Neural cell (in vitro differentiated cells): Measurements from ENCODE around the gene TPRKB. TPM values are rescaled to one million over a fixed set of nuclear protein-coding genes. Genes with fewer than 3 reads are reported as not detected.
"Not testable (repeated sequence)": the region's sequence is repeated elsewhere in the genome, so short reads cannot be mapped to it uniquely, and the experiment has no call there.

Experiments used
- H2AFZ ChIP-seq: fragments of 200-600, 300-800 bp; sonication (generic), shearing (Covaris generic); 2 replicates; pipeline ENCODE4 v1.6.0; 2014; ENCODE audit warnings: low read depth, mild to moderate bottlenecking, antibody characterized with exemption, low read length, moderate library complexity
- H3F3A ChIP-seq: fragments of 200-600 bp; shearing (Covaris generic); 2 replicates; pipeline ENCODE4 v1.6.1; 2016; ENCODE audit warnings: mild to moderate bottlenecking, moderate library complexity, mixed read lengths, antibody characterized with exemption, low read length; ENCODE audit not compliant: insufficient read depth, poor library complexity, severe bottlenecking
- H3K27ac ChIP-seq: fragments of 200-600, 300-800 bp; sonication (generic), shearing (Covaris generic); 2 replicates; pipeline ENCODE4 v1.5.1; 2014; ENCODE audit warnings: mild to moderate bottlenecking, low read length, moderate library complexity
- H3K27me3 ChIP-seq: fragments of 300-800, 200-600 bp; sonication (generic), shearing (Covaris generic); 2 replicates; pipeline ENCODE4 v1.6.0; 2014; ENCODE audit warnings: mild to moderate bottlenecking, low read depth, low read length, moderate library complexity; ENCODE audit not compliant: insufficient read depth
- H3K36me3 ChIP-seq: fragments of 300-800, 200-600 bp; sonication (generic), shearing (Covaris generic); 2 replicates; pipeline ENCODE4 v1.5.1; 2014; ENCODE audit warnings: mild to moderate bottlenecking, antibody characterized with exemption, low read length, moderate library complexity; ENCODE audit not compliant: insufficient read depth
- H3K4me2 ChIP-seq: fragments of 300-800, 200-600 bp; sonication (generic), shearing (Covaris generic); 2 replicates; pipeline ENCODE4 v1.6.0; 2014; ENCODE audit warnings: mild to moderate bottlenecking, low read length
- H3K4me3 ChIP-seq: fragments of 300-800, 200-600 bp; sonication (generic), shearing (Covaris generic); 2 replicates; pipeline ENCODE4 v1.5.1; 2014; ENCODE audit warnings: mild to moderate bottlenecking, low read length, moderate library complexity
- H3K79me2 ChIP-seq: fragments of 200-600 bp; shearing (Covaris generic); replicated peaks from 2 replicates; pipeline ENCODE4 v1.6.0; 2014; ENCODE audit warnings: mild to moderate bottlenecking, low read length, moderate library complexity; ENCODE audit not compliant: insufficient read depth
- H3K9ac ChIP-seq: fragments of 300-800, 200-600 bp; sonication (generic), shearing (Covaris generic); 2 replicates; pipeline ENCODE4 v1.6.1; 2016; ENCODE audit warnings: mild to moderate bottlenecking, low read length, mixed read lengths
- H3K9me2 ChIP-seq: fragments of 200-600 bp; shearing (Covaris generic); 2 replicates; pipeline ENCODE4 v1.6.1; 2016; ENCODE audit warnings: mild to moderate bottlenecking, low read length, mixed read lengths; ENCODE audit not compliant: insufficient read depth
- H3K9me3 ChIP-seq: fragments of 200-600, 300-800 bp; sonication (generic), shearing (Covaris generic); 2 replicates; pipeline ENCODE4 v1.6.1; 2016; ENCODE audit warnings: mild to moderate bottlenecking, mixed run types, low read length, moderate library complexity, mixed read lengths
- H4K20me1 ChIP-seq: fragments of 200-600 bp; shearing (Covaris generic); 2 replicates; pipeline ENCODE4 v1.6.1; 2016; ENCODE audit warnings: mild to moderate bottlenecking, mixed run types; ENCODE audit not compliant: insufficient read depth
- CTCF ChIP-seq: fragments of 450-650 bp; IDR thresholded peaks from 2 replicates; pipeline ENCODE4 v1.5.1; 2014; ENCODE audit warnings: antibody characterized with exemption, mild to moderate bottlenecking, moderate library complexity; ENCODE audit not compliant: poor library complexity, severe bottlenecking
- EP300 ChIP-seq: fragments of 450-650 bp; conservative IDR thresholded peaks from 2 replicates; pipeline ENCODE4 v1.6.1; 2014; ENCODE audit warnings: antibody characterized with exemption, mild to moderate bottlenecking, moderate library complexity; ENCODE audit not compliant: poor library complexity, severe bottlenecking
- EZH2 ChIP-seq: fragments of 200-600, 300-800 bp; shearing (Covaris generic), sonication (generic); IDR thresholded peaks from 2 replicates; pipeline ENCODE4 v1.6.1; 2014; ENCODE audit warnings: antibody characterized with exemption, low read length, borderline replicate concordance, mild to moderate bottlenecking; ENCODE audit not compliant: insufficient read depth, poor library complexity, severe bottlenecking
- MXI1 ChIP-seq: fragments of 450-650 bp; conservative IDR thresholded peaks from 2 replicates; pipeline ENCODE4 v1.6.1; 2014; ENCODE audit warnings: antibody characterized with exemption, mild to moderate bottlenecking; ENCODE audit not compliant: poor library complexity, severe bottlenecking
- POLR2AphosphoS5 ChIP-seq: IDR thresholded peaks from 2 replicates; pipeline ENCODE4 v1.6.1; 2012
- RAD21 ChIP-seq: fragments of 450-650 bp; conservative IDR thresholded peaks from 2 replicates; pipeline ENCODE4 v1.6.1; 2014; ENCODE audit warnings: antibody characterized with exemption, mild to moderate bottlenecking, moderate library complexity
- REST ChIP-seq: IDR thresholded peaks from 2 replicates; pipeline ENCODE4 v1.6.1; 2012; ENCODE audit warnings: borderline replicate concordance
- SMC3 ChIP-seq: fragments of 450-650 bp; conservative IDR thresholded peaks from 2 replicates; pipeline ENCODE4 v1.6.1; 2014; ENCODE audit warnings: antibody characterized with exemption, mild to moderate bottlenecking, moderate library complexity; ENCODE audit not compliant: poor library complexity
- TAF1 ChIP-seq: IDR thresholded peaks from 2 replicates; pipeline ENCODE4 v1.6.1; 2012; ENCODE audit warnings: low read depth
- polyA plus RNA-seq: library from polyadenylated mRNA; depleted of rRNA; stranded (reverse); fragments of >200 nt; gene quantifications from 2 replicates; pipeline ENCODE4 v1.2.3, GENCODE V29; 2014

TPRKB gene
- polyA plus RNA-seq, 1 donor from 2014 or later = 162 TPM

- Histone ChIP-seq H3K4me3 (peak overlapping the region; percentile 85), H3K79me2 (peaks cover 20% of the 10 kb centered on the region), H3K4me2 (peak overlapping the region; percentile 63), H2AFZ (peak overlapping the region; percentile 96), H3K9ac (peak overlapping the region; percentile 86), H3K27ac (peak overlapping the region; percentile 77)
- not testable (repeated sequence) for H3F3A ChIP-seq, H3K9me3 ChIP-seq, H3K36me3 ChIP-seq, H4K20me1 ChIP-seq, H3K27me3 ChIP-seq, H3K9me2 ChIP-seq
- TF ChIP-seq REST = peak; percentile 25
These were observed 41.8 kb upstream of the TPRKB start for GRCh38 chr2:73778867-73779466.

GRCh38 chr2:73776869-73777519, 39.8 kb upstream of the TPRKB start:
- H3K9ac ChIP-seq = no peak overlapping the region

More at GRCh38 chr2:73776869-73777519, 39.8 kb upstream of the TPRKB start:
- H3K27ac ChIP-seq = no peak overlapping the region
- no peaks in the 10 kb centered on the region for H3F3A ChIP-seq
- H3K4me2 ChIP-seq = no peak overlapping the region
- H3K9me2 ChIP-seq = no peaks in the 10 kb centered on the region
- H3K36me3 ChIP-seq = no peaks in the 10 kb centered on the region
- H3K79me2 ChIP-seq = peaks cover 20% of the 10 kb centered on the region
- TF ChIP-seq EZH2 = no peak
- TF ChIP-seq TAF1 = no peak
- TF ChIP-seq POLR2AphosphoS5 = no peak
- TF ChIP-seq RAD21 = no peak
- TF ChIP-seq SMC3 = no peak
- TF ChIP-seq REST = no peak
- TF ChIP-seq CTCF = no peak
- no peak for TF ChIP-seq MXI1
- no peak for TF ChIP-seq EP300
- H4K20me1 ChIP-seq = no peaks in the 10 kb centered on the region
- H3K9me3 ChIP-seq = no peaks in the 10 kb centered on the region
- no peak overlapping the region for H3K4me3 ChIP-seq
- no peaks in the 10 kb centered on the region for H3K27me3 ChIP-seq
- no peak overlapping the region for H2AFZ ChIP-seq
